Activated CD8-positive, alpha-beta memory T cell treated with anti-CD3 and anti-CD28 coated beads for 36 hours (primary cell): ENCODE data around the gene ZC3H7B. TPM values are rescaled to one million over a fixed set of nuclear protein-coding genes. Genes with fewer than 3 reads are reported as not detected.
"Not testable (repeated sequence)": the region's sequence is repeated elsewhere in the genome, so short reads cannot be mapped to it uniquely, and the experiment has no call there.

Experiments
- CTCF ChIA-PET: fragments of 350-600 bp; sonication (Branson Sonifier 250); formaldehyde crosslinking; loops from one replicate; lab custom pipeline; 2021; ENCODE audit warnings: antibody characterized with exemption; lab: Charles Lee
- POLR2A ChIA-PET: fragments of 350-600 bp; sonication (Branson Sonifier 250); formaldehyde crosslinking; loops from one replicate; lab custom pipeline; 2021; ENCODE audit warnings: antibody characterized with exemption; lab: Charles Lee
- total RNA-seq, 2 experiments: library from RNA; stranded (reverse); gene quantifications; one replicate each; pipeline ENCODE4 v1.2.3, GENCODE V29; 2021

ZC3H7B gene
- 10 to 100 TPM; 57.8 to 58.2 TPM for total RNA-seq

GRCh38 chr22:41301085-41302020 lies at the start of gene ZC3H7B:
Gene ZC3H7B, plus strand, starts transcription at chr22:41301525. Its CDS starts 19,136 bp downstream, at chr22:41320661.
- ChIA-PET CTCF (interaction anchor here (0.6 to 1.7 kb wide), 4 partner anchors 15 to 379 kb away, joined by 3 to 11 read pairs (median 4); partner anchors contain the start of genes RANGAP1 and TEF), POLR2A (interaction anchor here (0.6 to 1.2 kb wide), 8 partner anchors 11 to 1198 kb away, joined by 3 to 7 read pairs (median 4); partner anchors contain the start of genes PMM1, RANGAP1 and TOB2)

- ChIA-PET POLR2A (interaction anchor here (0.8 kb wide), 1 partner anchor 9 kb away, joined by 3 read pairs; no protein-coding TSS in a partner anchor), CTCF (no interaction called here)
These were observed 49.0 kb upstream of the ZC3H7B start for GRCh38 chr22:41252365-41252764.

GRCh38 chr22:41254230-41254629 lies 47.1 kb upstream of the ZC3H7B start:
- POLR2A ChIA-PET: no interaction called here
- CTCF ChIA-PET: no interaction called here

- POLR2A ChIA-PET: no interaction called here
- CTCF ChIA-PET: interaction anchor here (0.9 to 1.0 kb wide), 2 partner anchors 11 to 19 kb away, joined by 3 to 4 read pairs; no protein-coding TSS in a partner anchor
These were observed 44.8 kb upstream of the ZC3H7B start for GRCh38 chr22:41256254-41257253.

GRCh38 chr22:41257696-41258095 lies 43.6 kb upstream of the ZC3H7B start:
- POLR2A ChIA-PET: interaction anchor here (0.6 kb wide), 1 partner anchor 283 kb away, joined by 3 read pairs; no protein-coding TSS in a partner anchor
- CTCF ChIA-PET: no interaction called here

- CTCF ChIA-PET: interaction anchor here (1.1 kb wide), 1 partner anchor 22 kb away, joined by 3 read pairs; no protein-coding TSS in a partner anchor
- POLR2A ChIA-PET: not testable (repeated sequence)
These were observed 41.6 kb upstream of the ZC3H7B start for GRCh38 chr22:41259756-41260155.

- POLR2A ChIA-PET: interaction anchor here (0.6 kb wide), 1 partner anchor 23 kb away, joined by 4 read pairs; no protein-coding TSS in a partner anchor
- CTCF ChIA-PET: no interaction called here
These were observed 40.5 kb upstream of the ZC3H7B start for GRCh38 chr22:41260871-41261270.

GRCh38 chr22:41261541-41262249 lies 39.6 kb upstream of the ZC3H7B start:
- POLR2A ChIA-PET: interaction anchor here (0.7 kb wide), 1 partner anchor 10 kb away, joined by 3 read pairs; no protein-coding TSS in a partner anchor
- CTCF ChIA-PET: no interaction called here

GRCh38 chr22:41262250-41262765 lies 39.0 kb upstream of the ZC3H7B start:
- ChIA-PET POLR2A (no interaction called here), CTCF (no interaction called here)

GRCh38 chr22:41263704-41264103 lies 37.6 kb upstream of the ZC3H7B start:
- POLR2A ChIA-PET: interaction anchor here (0.7 kb wide), 1 partner anchor 96 kb away, joined by 3 read pairs; no protein-coding TSS in a partner anchor

GRCh38 chr22:41264408-41264941 lies 36.9 kb upstream of the ZC3H7B start:
- CTCF ChIA-PET: interaction anchor here (1.3 kb wide), 1 partner anchor 27 kb away, joined by 3 read pairs; no protein-coding TSS in a partner anchor

More at GRCh38 chr22:41263704-41264103, 37.6 kb upstream of the ZC3H7B start:
- CTCF ChIA-PET: interaction anchor here (1.3 kb wide), 1 partner anchor 26 kb away, joined by 3 read pairs; no protein-coding TSS in a partner anchor

GRCh38 chr22:41267958-41268357 lies 33.4 kb upstream of the ZC3H7B start:
- ChIA-PET POLR2A (no interaction called here), CTCF (no interaction called here)

More at GRCh38 chr22:41264408-41264941, 36.9 kb upstream of the ZC3H7B start:
- POLR2A ChIA-PET: interaction anchor here (0.5 kb wide), 1 partner anchor 20 kb away, joined by 3 read pairs; no protein-coding TSS in a partner anchor

GRCh38 chr22:41271787-41272186 lies 29.5 kb upstream of the ZC3H7B start:
- CTCF ChIA-PET: no interaction called here
- POLR2A ChIA-PET: no interaction called here

- ChIA-PET CTCF (no interaction called here), POLR2A (no interaction called here)
These were observed 28.2 kb upstream of the ZC3H7B start for GRCh38 chr22:41273128-41273527.

GRCh38 chr22:41274856-41275255 lies 26.5 kb upstream of the ZC3H7B start:
- CTCF ChIA-PET: no interaction called here
- POLR2A ChIA-PET: interaction anchor here (0.7 kb wide), 1 partner anchor 35 kb away, joined by 3 read pairs; no protein-coding TSS in a partner anchor

GRCh38 chr22:41280065-41280464 lies 21.3 kb upstream of the ZC3H7B start:
- POLR2A ChIA-PET: interaction anchor here (0.6 to 1.0 kb wide), 2 partner anchors 329 to 1960 kb away, joined by 3 read pairs; partner anchors contain the start of gene RBX1
- CTCF ChIA-PET: interaction anchor here (1.3 kb wide), 1 partner anchor 357 kb away, joined by 3 read pairs; no protein-coding TSS in a partner anchor

- POLR2A ChIA-PET: interaction anchor here (0.7 kb wide), 1 partner anchor 1255 kb away, joined by 3 read pairs; no protein-coding TSS in a partner anchor
These were observed 20.5 kb upstream of the ZC3H7B start for GRCh38 chr22:41280854-41281253.

More at GRCh38 chr22:41280854-41281253, 20.5 kb upstream of the ZC3H7B start:
- CTCF ChIA-PET: interaction anchor here (1.3 kb wide), 1 partner anchor 358 kb away, joined by 3 read pairs; no protein-coding TSS in a partner anchor
